ENCODE data around the gene PPARGC1A.

DNA sequence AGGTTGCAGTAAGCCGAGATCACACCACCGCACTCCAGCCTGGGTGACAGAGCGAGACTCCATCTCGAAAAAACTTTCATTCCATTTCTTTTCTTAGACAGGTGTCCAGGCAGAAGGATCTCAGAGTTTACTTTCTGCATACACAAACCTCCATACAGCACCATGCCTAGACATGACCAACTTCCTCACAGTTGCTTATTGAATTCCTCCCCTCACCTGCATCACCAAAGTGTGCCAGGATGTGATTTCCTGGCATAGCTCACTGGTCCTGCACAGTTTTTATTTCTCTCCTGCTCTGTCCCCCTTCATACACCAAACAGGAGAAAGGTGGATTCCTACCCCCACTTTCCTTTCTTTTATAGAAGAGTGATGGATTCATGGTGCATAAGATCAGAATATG, 34.7 kb upstream of the PPARGC1A start:
- TF ChIP-seq POLR2AphosphoS5 (IDR thresholded peaks at IDR 0.05; ENCODE audit: low read depth, low read length) (no peak), POLR2A (IDR thresholded peaks at IDR 0.05; ENCODE audit: low read depth, low read length) (no peak), SPI1 (IDR thresholded peaks at IDR 0.05; ENCODE audit: low read depth, low read length) (no peak)
